Spinal cord (tissue), 10 donors: Measurements from ENCODE around the gene C12orf57. TPM values are rescaled to one million over a fixed set of nuclear protein-coding genes. Genes with fewer than 3 reads are reported as not detected.

ENCODE experiments used
- DNase-seq, 6 donors: peaks; one replicate each; pipeline versions ENCODE4 v3.0.0 to v3.0.0-alpha.2; 2013 to 2015; ENCODE audit warnings: low spot score in 6 of 6, low read depth in 4 of 6
- H3K27ac ChIP-seq: one replicate; pipeline ENCODE4 v1.5.1; 2013; ENCODE audit warnings: low read depth, low read length, control low read depth
- H3K27me3 ChIP-seq: one replicate; pipeline ENCODE4 v1.6.1; 2013; ENCODE audit warnings: low read length; ENCODE audit not compliant: control insufficient read depth, insufficient read depth
- H3K36me3 ChIP-seq: one replicate; pipeline ENCODE4 v1.6.1; 2013; ENCODE audit warnings: low read length; ENCODE audit not compliant: control insufficient read depth, insufficient read depth
- H3K4me1 ChIP-seq: one replicate; pipeline ENCODE4 v1.6.1; 2013; ENCODE audit warnings: low read length; ENCODE audit not compliant: control insufficient read depth, insufficient read depth
- H3K4me3 ChIP-seq: one replicate; pipeline ENCODE4 v1.5.1; 2013; ENCODE audit warnings: low read depth, low read length, control low read depth
- H3K9me3 ChIP-seq: one replicate; pipeline ENCODE4 v1.6.1; 2013; ENCODE audit warnings: low read length; ENCODE audit not compliant: control insufficient read depth, insufficient read depth
- WGBS: methylation state at CpG from one replicate; pipeline ENCODE4 v1.1.5; 2013; ENCODE audit warnings: missing lambda C conversion rate; ENCODE audit not compliant: insufficient coverage; 5-methylcytosine and 5-hydroxymethylcytosine counted together
- polyA plus RNA-seq, 2 donors: library from polyadenylated mRNA; unstranded; fragments of 120-200 nt; gene quantifications; one replicate each; pipeline ENCODE4 v1.2.1, GENCODE V29; 2013; ENCODE audit not compliant: insufficient read length in 2 of 2
- total RNA-seq, 2 donors: library from RNA; depleted of rRNA in 1 of 2; stranded (reverse); fragments of 120-200 nt in 1 of 2; fragments of >200 nt in 1 of 2; gene quantifications; one replicate each; pipeline versions ENCODE4 v1.2.3 to v1.2.4, GENCODE V29; 2013 to 2014
- donor health status: healthy.

The C12orf57 gene
- total and polyA plus RNA-seq, 4 donors, result 108 to 376 (median 231) TPM

DNA sequence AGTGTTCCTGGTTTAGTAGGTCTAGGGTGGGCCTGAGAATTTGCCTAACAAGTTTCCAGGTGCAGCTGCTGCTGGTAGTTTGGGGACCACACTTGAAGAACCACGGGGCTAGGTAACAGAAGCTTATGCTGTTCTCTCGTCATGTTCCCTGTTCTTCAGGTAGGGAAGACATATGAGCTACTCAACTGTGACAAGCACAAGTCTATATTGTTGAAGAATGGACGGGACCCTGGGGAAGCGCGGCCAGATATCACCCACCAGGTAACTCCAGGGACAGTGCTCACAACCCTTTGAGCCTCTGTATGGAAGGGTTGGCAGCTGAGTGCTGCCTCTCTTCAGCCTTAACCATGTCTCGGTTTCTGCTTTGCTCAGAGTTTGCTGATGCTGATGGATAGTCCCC, 30.4 kb downstream of the C12orf57 start:
- Histone ChIP-seq H3K27me3 (no peaks in the 10 kb centered on the region), H3K4me1 (peaks cover 15% of the 10 kb centered on the region), H3K36me3 (peaks cover 54% of the 10 kb centered on the region), H3K4me3 (no peak overlapping the region), H3K9me3 (no peaks in the 10 kb centered on the region), H3K27ac (no peak overlapping the region)
- 100% methylated on average over 2 of the region's 6 CpGs for WGBS
- DNase-seq, result no peak

DNA sequence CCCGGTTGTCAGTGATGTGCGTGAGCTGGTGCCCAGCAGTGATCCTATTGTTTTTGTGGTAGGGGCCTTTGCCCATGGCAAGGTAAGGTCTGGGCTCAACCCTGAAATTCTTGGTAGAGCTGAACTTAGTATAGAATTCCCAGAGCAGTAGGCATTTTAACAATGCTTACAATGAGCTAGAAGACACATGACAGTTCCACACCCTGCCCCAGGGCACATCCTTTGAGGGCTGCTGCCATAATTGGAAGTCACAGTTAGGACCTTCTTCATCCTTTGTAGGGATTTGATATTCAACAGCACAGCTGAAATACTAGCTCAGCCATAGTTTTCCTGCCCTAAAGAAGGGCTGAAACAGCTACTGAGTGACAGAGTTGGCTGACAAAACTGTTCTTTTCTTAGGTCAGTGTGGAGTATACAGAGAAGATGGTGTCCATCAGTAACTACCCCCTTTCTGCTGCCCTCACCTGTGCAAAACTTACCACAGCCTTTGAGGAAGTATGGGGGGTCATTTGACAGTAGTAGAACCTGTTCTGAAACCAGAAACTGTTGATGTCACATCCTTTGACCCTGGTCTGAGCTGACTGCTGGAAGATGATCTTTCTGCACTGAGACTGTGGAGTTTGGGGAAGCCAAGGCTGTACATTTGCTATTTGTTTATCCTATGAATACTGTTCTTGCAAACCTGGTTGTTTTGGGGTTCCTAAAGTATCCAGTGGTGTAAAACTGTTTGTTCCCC, 31.6 kb downstream of the C12orf57 start:
- WGBS, result 80% methylated on average over 1 of the region's 2 CpGs
- DNase-seq, result no peak
- H3K36me3 ChIP-seq, result peaks cover 64% of the 10 kb centered on the region

DNA sequence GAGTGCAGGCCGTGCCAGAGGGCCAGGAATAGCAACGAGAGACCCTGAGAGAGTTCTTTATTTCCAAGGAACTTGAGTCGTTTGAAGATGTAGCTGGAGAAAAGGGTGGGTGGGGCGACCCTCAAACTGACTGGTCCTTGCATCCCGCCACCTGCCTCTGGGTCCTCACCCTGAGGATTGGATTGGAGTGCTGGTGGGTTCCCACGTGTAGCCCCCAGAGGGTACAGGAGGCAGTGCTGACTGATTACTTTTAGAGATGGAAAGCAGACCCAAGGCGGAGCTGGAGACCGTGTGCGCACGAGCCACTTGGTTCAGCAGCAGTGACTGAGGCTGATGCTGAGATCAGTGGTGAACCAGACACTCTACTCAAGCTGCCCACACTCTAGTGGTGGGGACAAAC, 33.8 kb downstream of the C12orf57 start:
- Histone ChIP-seq H3K4me3 (no peak overlapping the region), H3K27me3 (no peaks in the 10 kb centered on the region), H3K9me3 (no peaks in the 10 kb centered on the region), H3K4me1 (no peaks in the 10 kb centered on the region), H3K36me3 (peaks cover 79% of the 10 kb centered on the region), H3K27ac (no peak overlapping the region)
- WGBS, result 90% methylated on average over 10 of the region's 10 CpGs
- DNase-seq, result no peak

More for the DNA sequence above, 31.6 kb downstream of the C12orf57 start:
- Histone ChIP-seq H3K9me3 (no peaks in the 10 kb centered on the region), H3K4me1 (peaks cover 3% of the 10 kb centered on the region), H3K27ac (no peak overlapping the region), H3K27me3 (no peaks in the 10 kb centered on the region), H3K4me3 (no peak overlapping the region)

DNA sequence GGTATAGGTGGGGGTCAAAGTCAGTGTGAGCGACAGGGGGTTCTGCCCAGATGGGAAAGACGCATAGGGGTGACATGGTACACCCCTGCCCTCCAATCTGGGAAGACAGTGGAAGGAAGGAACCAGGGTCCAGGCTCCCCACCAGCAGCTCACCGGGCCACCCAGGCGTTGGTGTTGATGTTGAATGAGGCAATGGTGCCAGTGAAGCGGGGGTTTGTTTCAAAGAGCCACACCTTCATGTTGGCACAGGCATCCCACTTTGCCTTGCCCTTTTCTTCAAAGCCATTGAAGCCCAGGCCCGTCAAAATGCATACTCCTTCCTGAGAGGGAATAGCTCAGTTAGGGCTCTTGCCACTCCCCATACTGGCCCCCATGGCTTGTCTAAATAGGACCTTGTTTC, 34.4 kb downstream of the C12orf57 start:
- Histone ChIP-seq H3K4me1 (no peaks in the 10 kb centered on the region), H3K27ac (no peak overlapping the region), H3K27me3 (no peaks in the 10 kb centered on the region), H3K36me3 (peaks cover 77% of the 10 kb centered on the region), H3K4me3 (no peak overlapping the region), H3K9me3 (no peaks in the 10 kb centered on the region)
- DNase-seq, result no peak
- 90% methylated on average over 6 of the region's 6 CpGs for WGBS

DNA sequence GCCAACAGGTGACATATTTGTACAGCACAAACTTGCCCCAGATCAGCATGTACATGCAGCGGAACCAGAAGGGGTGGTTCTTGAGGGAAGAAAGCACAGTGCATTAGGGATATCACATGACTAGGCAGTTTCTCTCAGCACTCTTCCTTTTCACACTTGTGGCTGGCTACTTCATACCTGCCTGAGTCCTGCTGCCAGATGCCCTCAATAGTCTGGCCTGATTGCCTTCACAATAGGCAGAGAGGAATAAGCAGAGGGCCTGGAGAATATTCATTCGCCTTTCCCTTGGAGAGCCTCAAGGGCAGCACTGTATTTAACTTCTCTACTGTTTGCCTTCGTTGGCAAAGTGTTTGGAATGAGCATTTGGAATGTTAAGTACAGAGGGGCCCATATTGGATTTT, 34.8 kb downstream of the C12orf57 start:
- H3K36me3 ChIP-seq, result peaks cover 76% of the 10 kb centered on the region
- no peak overlapping the region for H3K4me3 ChIP-seq
- H3K4me1 ChIP-seq, result no peaks in the 10 kb centered on the region
- WGBS, result 73% methylated on average over 3 of the region's 3 CpGs
- DNase-seq, result no peak
- H3K27ac ChIP-seq, result no peak overlapping the region
- no peaks in the 10 kb centered on the region for H3K9me3 ChIP-seq
- H3K27me3 ChIP-seq, result no peaks in the 10 kb centered on the region

GRCh38 chr12:6979021-6979420, 35.2 kb downstream of the C12orf57 start:
- no peak overlapping the region for H3K4me3 ChIP-seq
- 94% methylated on average over 6 of the region's 6 CpGs for WGBS
- DNase-seq, result no peak
- no peaks in the 10 kb centered on the region for H3K4me1 ChIP-seq
- peaks cover 72% of the 10 kb centered on the region for H3K36me3 ChIP-seq
- H3K27me3 ChIP-seq, result no peaks in the 10 kb centered on the region
- H3K9me3 ChIP-seq, result no peaks in the 10 kb centered on the region
- no peak overlapping the region for H3K27ac ChIP-seq

GRCh38 chr12:6979453-6979852, 35.6 kb downstream of the C12orf57 start:
- Histone ChIP-seq H3K9me3 (no peaks in the 10 kb centered on the region), H3K27me3 (no peaks in the 10 kb centered on the region), H3K4me3 (no peak overlapping the region), H3K27ac (no peak overlapping the region), H3K4me1 (no peaks in the 10 kb centered on the region), H3K36me3 (peaks cover 69% of the 10 kb centered on the region)
- DNase-seq, result no peak
- WGBS, result 78% methylated on average over 1 of the region's 3 CpGs

DNA sequence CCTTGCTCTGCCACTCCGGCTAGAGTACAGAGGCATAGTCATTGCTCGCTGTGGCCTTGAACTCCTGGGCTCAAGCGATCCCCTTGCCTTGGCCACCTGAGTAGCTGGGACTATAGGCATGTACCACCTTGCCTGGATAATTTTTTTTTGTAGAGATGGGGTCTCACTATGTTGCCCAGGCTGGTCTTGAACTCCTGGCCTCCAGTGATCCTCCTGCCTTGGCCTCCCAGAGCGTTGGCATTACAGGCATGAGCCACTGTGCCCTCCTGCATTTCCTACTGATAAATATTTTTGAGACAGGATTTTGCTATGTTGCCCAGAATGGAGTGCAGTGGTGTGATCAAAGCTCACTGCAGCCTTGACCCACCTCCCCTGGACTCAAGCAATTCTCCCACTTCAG, 36.3 kb downstream of the C12orf57 start:
- Histone ChIP-seq H3K27ac (no peak overlapping the region), H3K27me3 (no peaks in the 10 kb centered on the region), H3K4me1 (no peaks in the 10 kb centered on the region), H3K9me3 (no peaks in the 10 kb centered on the region), H3K4me3 (no peak overlapping the region), H3K36me3 (peaks cover 68% of the 10 kb centered on the region)
- no peak for DNase-seq
- WGBS, result 96% methylated on average over 4 of the region's 4 CpGs

GRCh38 chr12:6980740-6981139, 36.9 kb downstream of the C12orf57 start:
- Histone ChIP-seq H3K4me1 (no peaks in the 10 kb centered on the region), H3K4me3 (no peak overlapping the region), H3K27me3 (no peaks in the 10 kb centered on the region), H3K9me3 (no peaks in the 10 kb centered on the region), H3K27ac (no peak overlapping the region), H3K36me3 (peaks cover 63% of the 10 kb centered on the region)
- DNase-seq, result no peak
